NCI-H510A (cell line): Measurements from ENCODE around the gene KIF3A.

Experiments
- DNase-seq: peaks from one replicate; lab custom pipeline; 2025; lab: John Stamatoyannopoulos, UW

KIF3A gene

GRCh38 chr5:132770476-132771159, 33.3 kb upstream of the KIF3A start:
- DNase-seq: no peak

GRCh38 chr5:132768485-132768868, 31.1 kb upstream of the KIF3A start:
- no peak for DNase-seq

GRCh38 chr5:132767150-132767549, 29.8 kb upstream of the KIF3A start:
- no peak for DNase-seq

GRCh38 chr5:132766806-132767055, 29.4 kb upstream of the KIF3A start:
- no peak for DNase-seq

- no peak for DNase-seq
Observed at GRCh38 chr5:132766020-132766805, 28.9 kb upstream of the KIF3A start.

- DNase-seq: no peak
Observed at GRCh38 chr5:132765311-132766019, 28.1 kb upstream of the KIF3A start.

GRCh38 chr5:132764671-132765238, 27.4 kb upstream of the KIF3A start:
- DNase-seq: no peak

GRCh38 chr5:132764051-132764450, 26.7 kb upstream of the KIF3A start:
- no peak for DNase-seq

- DNase-seq: no peak
Observed at GRCh38 chr5:132763181-132764036, 26.1 kb upstream of the KIF3A start.

GRCh38 chr5:132762246-132763000, 25.1 kb upstream of the KIF3A start:
- no peak for DNase-seq

GRCh38 chr5:132761321-132762240, 24.2 kb upstream of the KIF3A start:
- DNase-seq: no peak

GRCh38 chr5:132760601-132761317, 23.4 kb upstream of the KIF3A start:
- DNase-seq: no peak

- DNase-seq: no peak
Observed at GRCh38 chr5:132760049-132760420, 22.7 kb upstream of the KIF3A start.

- DNase-seq: no peak
Observed at GRCh38 chr5:132759114-132760048, 22.0 kb upstream of the KIF3A start.

GRCh38 chr5:132758451-132758850, 21.1 kb upstream of the KIF3A start:
- no peak for DNase-seq

GRCh38 chr5:132756542-132756941, 19.2 kb upstream of the KIF3A start:
- no peak for DNase-seq

GRCh38 chr5:132754947-132755346, 17.6 kb upstream of the KIF3A start:
- DNase-seq: no peak

- no peak for DNase-seq
Observed at GRCh38 chr5:132754111-132754510, 16.8 kb upstream of the KIF3A start.
